ENCODE measurements around the gene PKP2.

Gene PKP2

DNA sequence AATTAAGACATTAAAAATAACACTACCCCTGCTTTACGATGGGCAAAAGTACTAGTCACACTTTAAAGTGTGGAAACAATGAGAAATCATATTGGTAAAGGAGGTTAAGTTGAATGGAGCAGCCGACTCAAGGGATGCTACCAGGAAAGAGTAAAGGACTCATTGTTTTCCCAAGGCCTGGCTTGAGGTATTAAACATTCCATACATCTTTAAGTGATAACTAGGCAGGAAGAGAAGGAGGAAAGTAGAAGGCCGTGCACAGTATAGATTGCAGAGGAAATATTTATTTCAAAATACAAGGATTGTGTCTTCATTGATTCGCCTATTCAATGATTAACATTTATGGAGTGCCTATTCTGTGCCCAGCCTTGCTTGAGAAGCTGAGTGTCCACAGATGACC, 120.3 kb downstream of the PKP2 start:
- TF ChIP-seq OSR1 (CRISPR knock-in tag; IDR thresholded peaks at IDR 0.05), result no peak
- ATAC-seq, result no peak

DNA sequence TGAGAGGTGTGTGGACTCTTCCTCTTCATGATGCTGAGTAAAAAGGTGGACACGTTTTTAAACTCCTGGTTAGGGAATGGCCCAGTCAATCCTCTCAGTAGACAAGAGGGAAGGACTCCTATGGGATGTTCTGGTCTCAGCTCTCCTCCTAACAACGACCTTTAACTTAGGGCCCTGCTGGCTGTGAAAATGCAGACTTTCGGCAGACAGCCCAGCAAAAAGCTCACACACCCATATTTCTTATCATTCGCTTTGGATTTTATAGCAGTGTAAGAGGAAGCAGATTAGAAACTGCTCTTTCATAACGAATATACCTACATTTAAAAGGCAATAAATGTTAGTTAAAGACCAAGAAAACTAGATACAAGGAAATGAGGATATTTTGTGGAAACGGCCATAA, 122.9 kb downstream of the PKP2 start:
- no peak for ATAC-seq
- TF ChIP-seq ARNTL (CRISPR knock-in tag; IDR thresholded peaks at IDR 0.05; ENCODE audit: borderline replicate concordance, low read depth) (no peak), RARB (CRISPR knock-in tag; IDR thresholded peaks at IDR 0.05) (no peak), TCF4 (CRISPR knock-in tag; IDR thresholded peaks at IDR 0.05; ENCODE audit: borderline replicate concordance) (no peak), ZFP30 (CRISPR knock-in tag; IDR thresholded peaks at IDR 0.05) (no peak), TOX (CRISPR knock-in tag; IDR thresholded peaks at IDR 0.05; ENCODE audit: borderline replicate concordance) (no peak), ZC3H10 (CRISPR knock-in tag; IDR thresholded peaks at IDR 0.05) (no peak)

DNA sequence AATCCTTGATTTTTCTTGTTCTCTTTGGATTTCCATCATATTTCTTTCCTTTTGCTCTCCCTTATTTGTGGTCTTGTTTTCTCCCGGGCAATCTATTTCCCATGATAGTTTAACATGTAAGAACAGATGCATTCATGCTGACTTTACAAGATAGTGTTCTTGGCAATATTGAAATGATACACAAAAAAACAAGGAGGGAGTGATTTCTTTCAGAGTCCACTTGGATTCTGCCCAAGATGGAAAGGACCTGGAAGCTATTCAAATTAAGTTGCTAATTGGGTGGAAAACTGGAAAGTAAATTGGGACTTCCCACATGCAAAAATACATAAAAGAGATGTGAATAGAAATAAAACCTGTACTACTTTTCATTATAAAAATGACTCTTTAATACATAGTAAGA, 126.4 kb downstream of the PKP2 start:
- TF ChIP-seq ZNF70 (CRISPR knock-in tag; IDR thresholded peaks at IDR 0.05) (no peak), ARNTL (CRISPR knock-in tag; IDR thresholded peaks at IDR 0.05; ENCODE audit: borderline replicate concordance, low read depth) (no peak), ZNF8 (CRISPR knock-in tag; IDR thresholded peaks at IDR 0.05) (no peak), ZNF565 (CRISPR knock-in tag; conservative IDR thresholded peaks at IDR 0.05; ENCODE audit: low read depth) (no peak), ZFP30 (CRISPR knock-in tag; IDR thresholded peaks at IDR 0.05) (no peak), BACH2 (CRISPR knock-in tag; IDR thresholded peaks at IDR 0.05; ENCODE audit: borderline replicate concordance) (no peak), ZFP3 (CRISPR knock-in tag; IDR thresholded peaks at IDR 0.05) (no peak), OSR1 (CRISPR knock-in tag; IDR thresholded peaks at IDR 0.05) (no peak), CSDC2 (CRISPR knock-in tag; IDR thresholded peaks at IDR 0.05) (no peak), ESRRG (CRISPR knock-in tag; IDR thresholded peaks at IDR 0.05) (no peak), PPARA (CRISPR knock-in tag; IDR thresholded peaks at IDR 0.05; ENCODE audit: borderline replicate concordance) (no peak), ZC3H10 (CRISPR knock-in tag; IDR thresholded peaks at IDR 0.05) (no peak), SNAI2 (CRISPR knock-in tag; IDR thresholded peaks at IDR 0.05) (no peak)
- TF ChIP-seq, protein P1, sequence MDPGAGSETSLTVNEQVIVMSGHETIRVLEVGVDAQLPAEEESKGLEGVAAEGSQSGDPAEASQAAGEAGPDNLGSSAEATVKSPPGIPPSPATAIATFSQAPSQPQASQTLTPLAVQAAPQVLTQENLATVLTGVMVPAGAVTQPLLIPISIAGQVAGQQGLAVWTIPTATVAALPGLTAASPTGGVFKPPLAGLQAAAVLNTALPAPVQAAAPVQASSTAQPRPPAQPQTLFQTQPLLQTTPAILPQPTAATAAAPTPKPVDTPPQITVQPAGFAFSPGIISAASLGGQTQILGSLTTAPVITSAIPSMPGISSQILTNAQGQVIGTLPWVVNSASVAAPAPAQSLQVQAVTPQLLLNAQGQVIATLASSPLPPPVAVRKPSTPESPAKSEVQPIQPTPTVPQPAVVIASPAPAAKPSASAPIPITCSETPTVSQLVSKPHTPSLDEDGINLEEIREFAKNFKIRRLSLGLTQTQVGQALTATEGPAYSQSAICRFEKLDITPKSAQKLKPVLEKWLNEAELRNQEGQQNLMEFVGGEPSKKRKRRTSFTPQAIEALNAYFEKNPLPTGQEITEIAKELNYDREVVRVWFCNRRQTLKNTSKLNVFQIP (CRISPR knock-in tag; IDR thresholded peaks at IDR 0.05; ENCODE audit: borderline replicate concordance, low read depth), result no peak
- TF ChIP-seq, protein P2, sequence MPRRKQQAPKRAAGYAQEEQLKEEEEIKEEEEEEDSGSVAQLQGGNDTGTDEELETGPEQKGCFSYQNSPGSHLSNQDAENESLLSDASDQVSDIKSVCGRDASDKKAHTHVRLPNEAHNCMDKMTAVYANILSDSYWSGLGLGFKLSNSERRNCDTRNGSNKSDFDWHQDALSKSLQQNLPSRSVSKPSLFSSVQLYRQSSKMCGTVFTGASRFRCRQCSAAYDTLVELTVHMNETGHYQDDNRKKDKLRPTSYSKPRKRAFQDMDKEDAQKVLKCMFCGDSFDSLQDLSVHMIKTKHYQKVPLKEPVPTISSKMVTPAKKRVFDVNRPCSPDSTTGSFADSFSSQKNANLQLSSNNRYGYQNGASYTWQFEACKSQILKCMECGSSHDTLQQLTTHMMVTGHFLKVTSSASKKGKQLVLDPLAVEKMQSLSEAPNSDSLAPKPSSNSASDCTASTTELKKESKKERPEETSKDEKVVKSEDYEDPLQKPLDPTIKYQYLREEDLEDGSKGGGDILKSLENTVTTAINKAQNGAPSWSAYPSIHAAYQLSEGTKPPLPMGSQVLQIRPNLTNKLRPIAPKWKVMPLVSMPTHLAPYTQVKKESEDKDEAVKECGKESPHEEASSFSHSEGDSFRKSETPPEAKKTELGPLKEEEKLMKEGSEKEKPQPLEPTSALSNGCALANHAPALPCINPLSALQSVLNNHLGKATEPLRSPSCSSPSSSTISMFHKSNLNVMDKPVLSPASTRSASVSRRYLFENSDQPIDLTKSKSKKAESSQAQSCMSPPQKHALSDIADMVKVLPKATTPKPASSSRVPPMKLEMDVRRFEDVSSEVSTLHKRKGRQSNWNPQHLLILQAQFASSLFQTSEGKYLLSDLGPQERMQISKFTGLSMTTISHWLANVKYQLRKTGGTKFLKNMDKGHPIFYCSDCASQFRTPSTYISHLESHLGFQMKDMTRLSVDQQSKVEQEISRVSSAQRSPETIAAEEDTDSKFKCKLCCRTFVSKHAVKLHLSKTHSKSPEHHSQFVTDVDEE (CRISPR knock-in tag; IDR thresholded peaks at IDR 0.05), result no peak
- TF ChIP-seq, protein P3, sequence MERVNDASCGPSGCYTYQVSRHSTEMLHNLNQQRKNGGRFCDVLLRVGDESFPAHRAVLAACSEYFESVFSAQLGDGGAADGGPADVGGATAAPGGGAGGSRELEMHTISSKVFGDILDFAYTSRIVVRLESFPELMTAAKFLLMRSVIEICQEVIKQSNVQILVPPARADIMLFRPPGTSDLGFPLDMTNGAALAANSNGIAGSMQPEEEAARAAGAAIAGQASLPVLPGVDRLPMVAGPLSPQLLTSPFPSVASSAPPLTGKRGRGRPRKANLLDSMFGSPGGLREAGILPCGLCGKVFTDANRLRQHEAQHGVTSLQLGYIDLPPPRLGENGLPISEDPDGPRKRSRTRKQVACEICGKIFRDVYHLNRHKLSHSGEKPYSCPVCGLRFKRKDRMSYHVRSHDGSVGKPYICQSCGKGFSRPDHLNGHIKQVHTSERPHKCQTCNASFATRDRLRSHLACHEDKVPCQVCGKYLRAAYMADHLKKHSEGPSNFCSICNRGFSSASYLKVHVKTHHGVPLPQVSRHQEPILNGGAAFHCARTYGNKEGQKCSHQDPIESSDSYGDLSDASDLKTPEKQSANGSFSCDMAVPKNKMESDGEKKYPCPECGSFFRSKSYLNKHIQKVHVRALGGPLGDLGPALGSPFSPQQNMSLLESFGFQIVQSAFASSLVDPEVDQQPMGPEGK (CRISPR knock-in tag; IDR thresholded peaks at IDR 0.05; ENCODE audit: borderline replicate concordance), result no peak

DNA sequence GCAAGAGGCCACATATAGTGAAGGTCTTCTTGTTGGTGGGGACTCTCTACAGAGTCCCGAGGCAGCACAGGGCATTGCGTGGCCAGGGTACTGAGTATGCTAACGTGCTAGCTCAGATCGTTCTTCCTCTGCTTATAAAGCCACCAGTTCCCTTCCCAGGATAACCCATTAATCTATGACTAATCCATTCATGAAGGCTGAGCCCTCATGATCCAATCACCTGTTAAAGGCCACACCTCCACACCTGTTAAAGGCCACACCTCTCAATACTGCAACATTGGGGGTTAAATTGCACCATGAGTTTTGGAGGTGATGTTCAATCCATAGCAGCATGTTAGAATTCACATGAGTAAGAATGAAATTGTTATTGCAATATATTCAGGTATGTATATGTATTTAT, 128.1 kb downstream of the PKP2 start:
- ATAC-seq, result no peak
- TF ChIP-seq RARB (CRISPR knock-in tag; IDR thresholded peaks at IDR 0.05) (no peak), SNAI2 (CRISPR knock-in tag; IDR thresholded peaks at IDR 0.05) (no peak), ZC3H10 (CRISPR knock-in tag; IDR thresholded peaks at IDR 0.05) (no peak), TCF4 (CRISPR knock-in tag; IDR thresholded peaks at IDR 0.05; ENCODE audit: borderline replicate concordance) (no peak)
- TF ChIP-seq, protein P1 (CRISPR knock-in tag; IDR thresholded peaks at IDR 0.05; ENCODE audit: borderline replicate concordance, low read depth), result no peak
- TF ChIP-seq, protein P4, sequence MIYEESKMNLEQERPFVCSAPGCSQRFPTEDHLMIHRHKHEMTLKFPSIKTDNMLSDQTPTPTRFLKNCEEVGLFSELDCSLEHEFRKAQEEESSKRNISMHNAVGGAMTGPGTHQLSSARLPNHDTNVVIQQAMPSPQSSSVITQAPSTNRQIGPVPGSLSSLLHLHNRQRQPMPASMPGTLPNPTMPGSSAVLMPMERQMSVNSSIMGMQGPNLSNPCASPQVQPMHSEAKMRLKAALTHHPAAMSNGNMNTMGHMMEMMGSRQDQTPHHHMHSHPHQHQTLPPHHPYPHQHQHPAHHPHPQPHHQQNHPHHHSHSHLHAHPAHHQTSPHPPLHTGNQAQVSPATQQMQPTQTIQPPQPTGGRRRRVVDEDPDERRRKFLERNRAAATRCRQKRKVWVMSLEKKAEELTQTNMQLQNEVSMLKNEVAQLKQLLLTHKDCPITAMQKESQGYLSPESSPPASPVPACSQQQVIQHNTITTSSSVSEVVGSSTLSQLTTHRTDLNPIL (CRISPR knock-in tag; IDR thresholded peaks at IDR 0.05; ENCODE audit: low read depth), result no peak
- TF ChIP-seq, protein P5, sequence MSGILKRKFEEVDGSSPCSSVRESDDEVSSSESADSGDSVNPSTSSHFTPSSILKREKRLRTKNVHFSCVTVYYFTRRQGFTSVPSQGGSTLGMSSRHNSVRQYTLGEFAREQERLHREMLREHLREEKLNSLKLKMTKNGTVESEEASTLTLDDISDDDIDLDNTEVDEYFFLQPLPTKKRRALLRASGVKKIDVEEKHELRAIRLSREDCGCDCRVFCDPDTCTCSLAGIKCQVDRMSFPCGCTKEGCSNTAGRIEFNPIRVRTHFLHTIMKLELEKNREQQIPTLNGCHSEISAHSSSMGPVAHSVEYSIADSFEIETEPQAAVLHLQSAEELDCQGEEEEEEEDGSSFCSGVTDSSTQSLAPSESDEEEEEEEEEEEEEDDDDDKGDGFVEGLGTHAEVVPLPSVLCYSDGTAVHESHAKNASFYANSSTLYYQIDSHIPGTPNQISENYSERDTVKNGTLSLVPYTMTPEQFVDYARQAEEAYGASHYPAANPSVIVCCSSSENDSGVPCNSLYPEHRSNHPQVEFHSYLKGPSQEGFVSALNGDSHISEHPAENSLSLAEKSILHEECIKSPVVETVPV (CRISPR knock-in tag; IDR thresholded peaks at IDR 0.05), result no peak

More for the DNA sequence above, 126.4 kb downstream of the PKP2 start:
- no peak for ATAC-seq
